Stomach (tissue), 9 donors: ENCODE measurements around the gene RELN. TPM values are rescaled to one million over a fixed set of nuclear protein-coding genes. Genes with fewer than 3 reads are reported as not detected.

ENCODE experiments used
- DNase-seq, 2 donors: peaks; one replicate each; pipeline versions ENCODE4 v3.0.0 to v3.0.0-alpha.2; 2013 to 2019
- H3K27ac ChIP-seq, 5 donors: fragments of 200-600 bp in 4 of 5; sonication (generic) in 4 of 5; one replicate each; pipeline ENCODE4 v1.5.1; 2013 to 2019; ENCODE audit warnings: mild to moderate bottlenecking in 1 of 5, moderate library complexity in 1 of 5
- H3K27me3 ChIP-seq, 3 donors: fragments of 200-600 bp; sonication (generic); one replicate each; pipeline ENCODE4 v1.5.1; 2017 to 2019; ENCODE audit warnings: mixed run types in 1 of 3
- H3K36me3 ChIP-seq, 4 donors: fragments of 200-600 bp; sonication (generic); 1 replicate in 3 of 4; 2 replicates in 1 of 4; pipeline ENCODE4 v1.5.1; 2016 to 2019
- H3K4me1 ChIP-seq, 4 donors: fragments of 200-600 bp; sonication (generic); one replicate each; pipeline ENCODE4 v1.5.1; 2016 to 2019
- H3K4me3 ChIP-seq, 4 donors: fragments of 200-600 bp; sonication (generic) in 3 of 4; one replicate each; pipeline ENCODE4 v1.5.1; 2016 to 2019; ENCODE audit warnings: mild to moderate bottlenecking in 1 of 4
- H3K9me3 ChIP-seq, 4 donors: fragments of 200-600 bp; sonication (generic); one replicate each; pipeline ENCODE4 v1.5.1; 2016 to 2019
- CTCF ChIP-seq, 7 experiments: fragments of 450-650 bp in 4 of 7; fragments of 200-600 bp in 3 of 7; sonication (generic) in 3 of 7; IDR thresholded peaks; one replicate each; pipeline ENCODE4 v1.5.1; 2016 to 2019; ENCODE audit warnings: antibody characterized with exemption in 7 of 7, control low read depth in 2 of 7, mild to moderate bottlenecking in 1 of 7
- EP300 ChIP-seq: sonication (generic); formaldehyde crosslinking; IDR thresholded peaks from one replicate; pipeline ENCODE4 v1.6.1; 2017; ENCODE audit warnings: antibody characterized with exemption
- POLR2A ChIP-seq, 4 donors: fragments of 450-650 bp; IDR thresholded peaks; one replicate each; pipeline ENCODE4 v1.6.1; 2016; ENCODE audit warnings: antibody characterized with exemption in 4 of 4, control low read depth in 2 of 4, mild to moderate bottlenecking in 1 of 4, moderate library complexity in 1 of 4
- POLR2AphosphoS5 ChIP-seq, 3 donors: sonication (generic); formaldehyde crosslinking; IDR thresholded peaks; one replicate each; pipeline ENCODE4 v1.6.1; 2016; ENCODE audit warnings: antibody characterized with exemption in 3 of 3
- WGBS, 5 donors: extraction: QIAGEN DNeasy Blood & Tissue Kit in 3 of 5; methylation state at CpG; one replicate each; pipeline versions ENCODE4 v1.1.5 to v1.1.7; 2013 to 2018; 5-methylcytosine and 5-hydroxymethylcytosine counted together
- intact Hi-C: fragments of 100-400 bp; cut with DNase I; formaldehyde crosslinking; loops from one replicate; pipeline ENCODE4 v1.15.1; 2023; ENCODE audit warnings: low total_unique reads
- polyA plus RNA-seq, 3 donors: library from polyadenylated mRNA; stranded (reverse); fragments of 200-250 nt; gene quantifications; one replicate each; pipeline ENCODE4 v1.2.3, GENCODE V29; 2013
- total RNA-seq, 5 donors: library from RNA; depleted of rRNA; stranded (reverse); fragments of >200 nt; gene quantifications; one replicate each; pipeline versions ENCODE4 v1.1.0 to v1.2.3, GENCODE V29; 2014 to 2016
- donor health status: healthy with polysubstance abuse.
- donor health status: Bipolar disorder and iron deficiency.
- donor health status: healthy.

Gene RELN
- total and polyA plus RNA-seq, 8 donors, result 0.19 to 14.3 (median 2.2) TPM

- Histone ChIP-seq H3K9me3 (no peaks in the 10 kb centered on the region), H3K4me3 (no peak overlapping the region), H3K4me1 (peaks cover 12 to 25% (median 19%) of the 10 kb centered on the region in 4 donors), H3K36me3 (no peaks in the 10 kb centered on the region), H3K27ac (no peak overlapping the region), H3K27me3 (peaks cover 0 to 65% (median 49%) of the 10 kb centered on the region in 3 donors)
- no peak for TF ChIP-seq POLR2A (IDR thresholded peaks at IDR 0.05)
- TF ChIP-seq POLR2AphosphoS5 (IDR thresholded peaks at IDR 0.05), result no peak
- no peak for TF ChIP-seq CTCF (IDR thresholded peaks at IDR 0.05)
- no peak for TF ChIP-seq EP300
- DNase-seq, result no peak
- intact Hi-C loops, result no loop called here
- WGBS, 5 donors, result 55 to 71% (median 62%) methylated on average over 2 of the region's 2 CpGs
These were observed 1.9 kb upstream of the RELN start for GRCh38 chr7:103991406-103991805.

- Histone ChIP-seq H3K27me3 (peaks cover 0 to 66% (median 49%) of the 10 kb centered on the region in 3 donors), H3K4me3 (peak overlapping the region in 1 of 4 donors; percentile 56), H3K9me3 (no peaks in the 10 kb centered on the region)
These were observed 1.5 kb upstream of the RELN start for GRCh38 chr7:103990991-103991390.

GRCh38 chr7:103989785-103990767 is 618 bp upstream of the RELN start:
- peak overlapping the region; percentile 43 to 56 (median 50) for H3K4me3 ChIP-seq
- peaks cover 12 to 25% (median 19%) of the 10 kb centered on the region in 4 donors for H3K4me1 ChIP-seq
- TF ChIP-seq POLR2AphosphoS5 (IDR thresholded peaks at IDR 0.05) (no peak), CTCF (IDR thresholded peaks at IDR 0.05) (no peak), EP300 (no peak), POLR2A (IDR thresholded peaks at IDR 0.05) (no peak)
- peaks cover 0 to 73% (median 49%) of the 10 kb centered on the region in 3 donors for H3K27me3 ChIP-seq
- peak overlapping the region in 2 of 5 donors; percentile 45 to 54 for H3K27ac ChIP-seq
- no peaks in the 10 kb centered on the region for H3K36me3 ChIP-seq
- intact Hi-C loops, result no loop called here
- 1 to 3% (median 3%) methylated on average over 19 to 80 of the region's 80 CpGs for WGBS, 5 donors
- peak in 1 of 2 donors; percentile 70 for DNase-seq
- H3K9me3 ChIP-seq, result no peaks in the 10 kb centered on the region

More at GRCh38 chr7:103990991-103991390, 1.5 kb upstream of the RELN start:
- DNase-seq, result peak in 1 of 2 donors; percentile 9
- Histone ChIP-seq H3K36me3 (no peaks in the 10 kb centered on the region), H3K27ac (no peak overlapping the region), H3K4me1 (peaks cover 12 to 25% (median 19%) of the 10 kb centered on the region in 4 donors)
- intact Hi-C loops, result no loop called here
- no peak for TF ChIP-seq CTCF (IDR thresholded peaks at IDR 0.05)
- TF ChIP-seq POLR2AphosphoS5 (IDR thresholded peaks at IDR 0.05), result no peak
- TF ChIP-seq POLR2A (IDR thresholded peaks at IDR 0.05), result no peak
- TF ChIP-seq EP300, result no peak
- WGBS, 5 donors, result 35 to 58% (median 41%) methylated on average over 4 of the region's 4 CpGs

GRCh38 chr7:103988468-103989199 is 824 bp downstream of the RELN start:
- Histone ChIP-seq H3K4me1 (peaks cover 12 to 25% (median 19%) of the 10 kb centered on the region in 4 donors), H3K4me3 (peak overlapping the region; percentile 43 to 56 (median 50)), H3K27ac (no peak overlapping the region), H3K27me3 (peaks cover 0 to 64% (median 44%) of the 10 kb centered on the region in 3 donors), H3K36me3 (no peaks in the 10 kb centered on the region), H3K9me3 (no peaks in the 10 kb centered on the region)
- TF ChIP-seq EP300, result no peak
- no peak for TF ChIP-seq POLR2AphosphoS5 (IDR thresholded peaks at IDR 0.05)
- no peak for TF ChIP-seq POLR2A (IDR thresholded peaks at IDR 0.05)
- no peak for TF ChIP-seq CTCF (IDR thresholded peaks at IDR 0.05)
- intact Hi-C loops, result no loop called here
- peak in 1 of 2 donors; percentile 8 for DNase-seq
- 2 to 4% (median 3%) methylated on average over 35 to 37 of the region's 37 CpGs for WGBS, 5 donors
